H1 (cell line): ENCODE results near the gene NOS1AP. TPM values are rescaled to one million over a fixed set of nuclear protein-coding genes. Genes with fewer than 3 reads are reported as not detected.

Experiments used
- BRCA1 ChIP-seq: IDR thresholded peaks from 2 replicates; pipeline ENCODE4 v1.6.1; 2012; ENCODE audit warnings: low read depth, low read length, improper control_type of control experiment
- CHD2 ChIP-seq: IDR thresholded peaks from 2 replicates; pipeline ENCODE4 v1.6.1; 2012; ENCODE audit warnings: low read length, improper control_type of control experiment
- KDM4A ChIP-seq: IDR thresholded peaks from one replicate; pipeline ENCODE4 v1.7.1; 2012; ENCODE audit warnings: low read depth, mild to moderate bottlenecking, moderate library complexity, low read length, inconsistent platforms; ENCODE audit not compliant: severe bottlenecking
- KDM5A ChIP-seq: fragments of 200-600 bp; IDR thresholded peaks from 2 replicates; pipeline ENCODE4 v1.7.1; 2012; ENCODE audit warnings: mild to moderate bottlenecking, low read length, inconsistent platforms, mixed read lengths
- NANOG ChIP-seq: IDR thresholded peaks from 2 replicates; pipeline ENCODE4 v1.6.1; 2011; ENCODE audit warnings: low read length, low read depth, mild to moderate bottlenecking, inconsistent platforms; ENCODE audit not compliant: insufficient read depth, poor library complexity, severe bottlenecking
- NRF1 ChIP-seq: IDR thresholded peaks from 2 replicates; pipeline ENCODE4 v1.6.1; 2011; ENCODE audit warnings: mild to moderate bottlenecking, low read depth, low read length, improper control_type of control experiment
- PHF8 ChIP-seq: fragments of 200-600 bp; sonication (generic); conservative IDR thresholded peaks from 2 replicates; pipeline ENCODE4 v1.7.1; 2012; ENCODE audit warnings: low read depth, mild to moderate bottlenecking, inconsistent platforms, low read length, moderate library complexity
- SIN3A ChIP-seq, 2 experiments: IDR thresholded peaks in 1 of 2; conservative IDR thresholded peaks in 1 of 2; 2 replicates each; pipeline ENCODE4 v1.6.1; 2011 to 2012; ENCODE audit warnings: low read length in 2 of 2, improper control_type of control experiment in 1 of 2, low read depth in 1 of 2, mild to moderate bottlenecking in 1 of 2
- TCF12 ChIP-seq: IDR thresholded peaks from 2 replicates; pipeline ENCODE4 v1.6.1; 2011; ENCODE audit warnings: low read depth, mild to moderate bottlenecking, low read length
- polyA plus RNA-seq, 7 experiments: library from polyadenylated mRNA; depleted of rRNA in 3 of 7; stranded (reverse) in 5 of 7; unstranded in 2 of 7; fragments of >200 nt in 5 of 7; fragments of 200-250 nt in 2 of 7; gene quantifications; 1 replicate in 5 of 7; 2 replicates in 1 of 7; 4 replicates in 1 of 7; pipeline versions ENCODE4 v1.2.1 to v1.2.3, GENCODE V29; 2011 to 2013; ENCODE audit warnings: missing spikeins in 2 of 7, mixed read lengths in 2 of 7
- total RNA-seq: library from RNA; stranded (reverse); fragmentation: NEBNext Ultra II Directional; extraction: Animal tissue kit (Norgen Biotek cat#: 25700); gene quantifications from 2 replicates; pipeline ENCODE4 v1.2.1, GENCODE V29; 2021
- TF ChIP-seq, protein P1 (sequence below): fragments of 300-600 bp; sonication (generic); IDR thresholded peaks from 2 replicates; pipeline ENCODE4 v1.7.1; 2012; ENCODE audit warnings: low read length, moderate library complexity, mild to moderate bottlenecking, inconsistent platforms; ENCODE audit not compliant: insufficient replicate concordance
- TF ChIP-seq, protein P2 (sequence below): IDR thresholded peaks from 2 replicates; pipeline ENCODE4 v1.6.1; 2011; ENCODE audit warnings: low read length, improper control_type of control experiment

NOS1AP gene
- total and polyA plus RNA-seq, 2 of the 8 experiments (the other 6 are each of a cell fraction or from before 2014, with no cell fraction given) = 2.4 to 12.1 TPM

DNA sequence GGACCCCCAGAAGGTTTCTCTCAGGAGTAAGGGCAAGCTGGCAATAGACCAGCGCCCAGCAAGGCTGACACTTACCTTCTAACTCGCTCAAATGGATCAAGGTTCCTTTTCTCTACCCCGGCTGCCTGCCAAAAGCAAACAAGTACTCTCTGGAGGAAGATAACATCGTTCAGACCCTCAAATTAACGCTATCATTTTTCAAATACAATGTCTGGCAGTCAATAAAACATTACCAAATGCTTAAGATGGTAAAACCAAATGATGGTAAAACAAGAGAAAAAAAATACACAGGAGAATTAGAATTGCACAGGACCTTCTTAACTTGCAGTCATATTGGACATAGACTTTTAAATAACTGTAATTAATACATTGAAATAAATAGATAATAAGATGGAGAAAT, 159.1 kb downstream of the NOS1AP start (continued):
- TF ChIP-seq, protein P1, sequence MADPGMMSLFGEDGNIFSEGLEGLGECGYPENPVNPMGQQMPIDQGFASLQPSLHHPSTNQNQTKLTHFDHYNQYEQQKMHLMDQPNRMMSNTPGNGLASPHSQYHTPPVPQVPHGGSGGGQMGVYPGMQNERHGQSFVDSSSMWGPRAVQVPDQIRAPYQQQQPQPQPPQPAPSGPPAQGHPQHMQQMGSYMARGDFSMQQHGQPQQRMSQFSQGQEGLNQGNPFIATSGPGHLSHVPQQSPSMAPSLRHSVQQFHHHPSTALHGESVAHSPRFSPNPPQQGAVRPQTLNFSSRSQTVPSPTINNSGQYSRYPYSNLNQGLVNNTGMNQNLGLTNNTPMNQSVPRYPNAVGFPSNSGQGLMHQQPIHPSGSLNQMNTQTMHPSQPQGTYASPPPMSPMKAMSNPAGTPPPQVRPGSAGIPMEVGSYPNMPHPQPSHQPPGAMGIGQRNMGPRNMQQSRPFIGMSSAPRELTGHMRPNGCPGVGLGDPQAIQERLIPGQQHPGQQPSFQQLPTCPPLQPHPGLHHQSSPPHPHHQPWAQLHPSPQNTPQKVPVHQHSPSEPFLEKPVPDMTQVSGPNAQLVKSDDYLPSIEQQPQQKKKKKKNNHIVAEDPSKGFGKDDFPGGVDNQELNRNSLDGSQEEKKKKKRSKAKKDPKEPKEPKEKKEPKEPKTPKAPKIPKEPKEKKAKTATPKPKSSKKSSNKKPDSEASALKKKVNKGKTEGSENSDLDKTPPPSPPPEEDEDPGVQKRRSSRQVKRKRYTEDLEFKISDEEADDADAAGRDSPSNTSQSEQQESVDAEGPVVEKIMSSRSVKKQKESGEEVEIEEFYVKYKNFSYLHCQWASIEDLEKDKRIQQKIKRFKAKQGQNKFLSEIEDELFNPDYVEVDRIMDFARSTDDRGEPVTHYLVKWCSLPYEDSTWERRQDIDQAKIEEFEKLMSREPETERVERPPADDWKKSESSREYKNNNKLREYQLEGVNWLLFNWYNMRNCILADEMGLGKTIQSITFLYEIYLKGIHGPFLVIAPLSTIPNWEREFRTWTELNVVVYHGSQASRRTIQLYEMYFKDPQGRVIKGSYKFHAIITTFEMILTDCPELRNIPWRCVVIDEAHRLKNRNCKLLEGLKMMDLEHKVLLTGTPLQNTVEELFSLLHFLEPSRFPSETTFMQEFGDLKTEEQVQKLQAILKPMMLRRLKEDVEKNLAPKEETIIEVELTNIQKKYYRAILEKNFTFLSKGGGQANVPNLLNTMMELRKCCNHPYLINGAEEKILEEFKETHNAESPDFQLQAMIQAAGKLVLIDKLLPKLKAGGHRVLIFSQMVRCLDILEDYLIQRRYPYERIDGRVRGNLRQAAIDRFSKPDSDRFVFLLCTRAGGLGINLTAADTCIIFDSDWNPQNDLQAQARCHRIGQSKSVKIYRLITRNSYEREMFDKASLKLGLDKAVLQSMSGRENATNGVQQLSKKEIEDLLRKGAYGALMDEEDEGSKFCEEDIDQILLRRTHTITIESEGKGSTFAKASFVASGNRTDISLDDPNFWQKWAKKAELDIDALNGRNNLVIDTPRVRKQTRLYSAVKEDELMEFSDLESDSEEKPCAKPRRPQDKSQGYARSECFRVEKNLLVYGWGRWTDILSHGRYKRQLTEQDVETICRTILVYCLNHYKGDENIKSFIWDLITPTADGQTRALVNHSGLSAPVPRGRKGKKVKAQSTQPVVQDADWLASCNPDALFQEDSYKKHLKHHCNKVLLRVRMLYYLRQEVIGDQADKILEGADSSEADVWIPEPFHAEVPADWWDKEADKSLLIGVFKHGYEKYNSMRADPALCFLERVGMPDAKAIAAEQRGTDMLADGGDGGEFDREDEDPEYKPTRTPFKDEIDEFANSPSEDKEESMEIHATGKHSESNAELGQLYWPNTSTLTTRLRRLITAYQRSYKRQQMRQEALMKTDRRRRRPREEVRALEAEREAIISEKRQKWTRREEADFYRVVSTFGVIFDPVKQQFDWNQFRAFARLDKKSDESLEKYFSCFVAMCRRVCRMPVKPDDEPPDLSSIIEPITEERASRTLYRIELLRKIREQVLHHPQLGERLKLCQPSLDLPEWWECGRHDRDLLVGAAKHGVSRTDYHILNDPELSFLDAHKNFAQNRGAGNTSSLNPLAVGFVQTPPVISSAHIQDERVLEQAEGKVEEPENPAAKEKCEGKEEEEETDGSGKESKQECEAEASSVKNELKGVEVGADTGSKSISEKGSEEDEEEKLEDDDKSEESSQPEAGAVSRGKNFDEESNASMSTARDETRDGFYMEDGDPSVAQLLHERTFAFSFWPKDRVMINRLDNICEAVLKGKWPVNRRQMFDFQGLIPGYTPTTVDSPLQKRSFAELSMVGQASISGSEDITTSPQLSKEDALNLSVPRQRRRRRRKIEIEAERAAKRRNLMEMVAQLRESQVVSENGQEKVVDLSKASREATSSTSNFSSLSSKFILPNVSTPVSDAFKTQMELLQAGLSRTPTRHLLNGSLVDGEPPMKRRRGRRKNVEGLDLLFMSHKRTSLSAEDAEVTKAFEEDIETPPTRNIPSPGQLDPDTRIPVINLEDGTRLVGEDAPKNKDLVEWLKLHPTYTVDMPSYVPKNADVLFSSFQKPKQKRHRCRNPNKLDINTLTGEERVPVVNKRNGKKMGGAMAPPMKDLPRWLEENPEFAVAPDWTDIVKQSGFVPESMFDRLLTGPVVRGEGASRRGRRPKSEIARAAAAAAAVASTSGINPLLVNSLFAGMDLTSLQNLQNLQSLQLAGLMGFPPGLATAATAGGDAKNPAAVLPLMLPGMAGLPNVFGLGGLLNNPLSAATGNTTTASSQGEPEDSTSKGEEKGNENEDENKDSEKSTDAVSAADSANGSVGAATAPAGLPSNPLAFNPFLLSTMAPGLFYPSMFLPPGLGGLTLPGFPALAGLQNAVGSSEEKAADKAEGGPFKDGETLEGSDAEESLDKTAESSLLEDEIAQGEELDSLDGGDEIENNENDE = no peak
- TF ChIP-seq CHD2 (no peak), KDM4A (no peak), TCF12 (no peak), SIN3A (conservative IDR thresholded peaks at IDR 0.05 in 1 of 2, IDR thresholded peaks at IDR 0.05 in 1 of 2; ENCODE audit: low read depth in 1 of 2, low read length in 2 of 2) (no peak), BRCA1 (no peak), KDM5A (no peak), NRF1 (no peak), PHF8 (no peak), NANOG (no peak)
- TF ChIP-seq, protein P2, sequence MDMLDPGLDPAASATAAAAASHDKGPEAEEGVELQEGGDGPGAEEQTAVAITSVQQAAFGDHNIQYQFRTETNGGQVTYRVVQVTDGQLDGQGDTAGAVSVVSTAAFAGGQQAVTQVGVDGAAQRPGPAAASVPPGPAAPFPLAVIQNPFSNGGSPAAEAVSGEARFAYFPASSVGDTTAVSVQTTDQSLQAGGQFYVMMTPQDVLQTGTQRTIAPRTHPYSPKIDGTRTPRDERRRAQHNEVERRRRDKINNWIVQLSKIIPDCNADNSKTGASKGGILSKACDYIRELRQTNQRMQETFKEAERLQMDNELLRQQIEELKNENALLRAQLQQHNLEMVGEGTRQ = no peak
